HepG2 (cell line): ENCODE measurements around the gene TUBA4B. TPM values are rescaled to one million over a fixed set of nuclear protein-coding genes. Genes with fewer than 3 reads are reported as not detected.

Source experiments
- ATAC-seq: fragments of 200-7000 bp; cut with Tn5 transposase; 3 replicates; pipeline ENCODE4 v1.9.1; 2020; ENCODE audit warnings: mild to moderate bottlenecking, moderate library complexity
- BruUV-seq: library from RNA; stranded (reverse); fragments of 400-500 nt; replicated peaks from 2 replicates; lab custom pipeline; 2021; lab: Mats Ljungman, UMichigan
- CTCF ChIA-PET: fragments of 300-600 bp; formaldehyde crosslinking; extraction: SDS; loops from one replicate; lab custom pipeline; 2021; ENCODE audit warnings: low total read pairs, inconsistent platforms, low intra/inter-chr PET ratio; lab: Yijun Ruan, JAX
- POLR2A ChIA-PET: fragments of 350-600 bp; sonication (Branson Sonifier 250); formaldehyde crosslinking; loops from one replicate; lab custom pipeline; 2020; ENCODE audit warnings: antibody characterized with exemption, inconsistent platforms; lab: Yijun Ruan, JAX
- DNase-seq: peaks from one replicate; pipeline ENCODE4 v3.0.0-alpha.2; 2015; ENCODE audit warnings: low spot score
- FAIRE-seq: peaks from 3 replicates; lab custom pipeline; 2011; peaks lifted over from hg19 to GRCh38; lab: Jason Lieb, UNC
- H2AFZ ChIP-seq: one replicate; pipeline ENCODE4 v1.6.1; 2011; ENCODE audit warnings: low read length, inconsistent platforms
- H3K27ac ChIP-seq: fragments of 300-600 bp; 3 replicates; pipeline ENCODE4 v1.8.0; 2011; ENCODE audit warnings: mixed run types, mild to moderate bottlenecking, mixed read lengths, low read length, inconsistent platforms; ENCODE audit not compliant: insufficient read depth; ENCODE audit errors: extremely low read length
- H3K27me3 ChIP-seq, 2 experiments: fragments of 200-600 bp in 1 of 2; 2 replicates in 1 of 2; 3 replicates in 1 of 2; pipeline versions ENCODE4 v1.6.0 to v1.8.0; 2011; ENCODE audit warnings: low read length in 2 of 2, mild to moderate bottlenecking in 2 of 2, moderate library complexity in 2 of 2, inconsistent platforms in 1 of 2; ENCODE audit not compliant: insufficient read depth in 2 of 2, control insufficient read depth in 1 of 2
- H3K36me3 ChIP-seq, 2 experiments: fragments of 200-600 bp in 1 of 2; replicated peaks in 1 of 2; 2 replicates in 1 of 2; 3 replicates in 1 of 2; pipeline versions ENCODE4 v1.5.1 to v1.8.0; 2011; ENCODE audit warnings: low read length in 2 of 2, inconsistent platforms in 1 of 2; ENCODE audit not compliant: insufficient read depth in 2 of 2, control insufficient read depth in 1 of 2
- H3K4me1 ChIP-seq: 2 replicates; pipeline ENCODE4 v1.5.1; 2012; ENCODE audit warnings: low read length, inconsistent platforms; ENCODE audit not compliant: insufficient read depth
- H3K4me2 ChIP-seq: 2 replicates; pipeline ENCODE4 v1.6.0; 2011; ENCODE audit warnings: low read depth, low read length, inconsistent platforms
- H3K4me3 ChIP-seq, 3 experiments: fragments of 200-600 bp in 1 of 3; sonication (generic), shearing (Covaris generic) in 1 of 3; replicated peaks in 1 of 3; 2 replicates each; pipeline ENCODE4 v1.5.1; 2011 to 2016; ENCODE audit warnings: low read length in 3 of 3, inconsistent platforms in 2 of 3, low read depth in 2 of 3, mild to moderate bottlenecking in 2 of 3, control low read depth in 1 of 3, mixed read lengths in 1 of 3; ENCODE audit not compliant: insufficient read depth in 1 of 3
- H3K79me2 ChIP-seq: one replicate; pipeline ENCODE4 v1.6.1; 2011; ENCODE audit warnings: low read length, inconsistent platforms; ENCODE audit not compliant: insufficient read depth
- H3K9ac ChIP-seq: 2 replicates; pipeline ENCODE4 v1.6.0; 2011; ENCODE audit warnings: mild to moderate bottlenecking, low read depth, low read length, inconsistent platforms; ENCODE audit not compliant: insufficient read depth
- H3K9me3 ChIP-seq: 2 replicates; pipeline ENCODE4 v1.5.1; 2012; ENCODE audit warnings: mild to moderate bottlenecking, low read length
- H4K20me1 ChIP-seq: 2 replicates; pipeline ENCODE4 v1.6.0; 2011; ENCODE audit warnings: inconsistent platforms, mild to moderate bottlenecking, low read length, moderate library complexity; ENCODE audit not compliant: insufficient read depth
- DNMT1 ChIP-seq: sonication (generic); formaldehyde crosslinking; IDR thresholded peaks from 2 replicates; pipeline ENCODE4 v1.5.1; 2020; ENCODE audit warnings: mild to moderate bottlenecking, missing genetic modification reagents
- HNF4G ChIP-seq, 2 experiments: sonication (generic) in 1 of 2; formaldehyde crosslinking in 1 of 2; IDR thresholded peaks; 2 replicates each; pipeline versions ENCODE4 v1.4.0 to v1.6.1; 2011 to 2020; ENCODE audit warnings: borderline replicate concordance in 2 of 2, low read depth in 2 of 2, mild to moderate bottlenecking in 2 of 2, low read length in 1 of 2, missing genetic modification reagents in 1 of 2, moderate library complexity in 1 of 2
- JUND ChIP-seq: sonication (generic); formaldehyde crosslinking; IDR thresholded peaks from 2 replicates; pipeline ENCODE4 v1.8.0; 2022; ENCODE audit warnings: mild to moderate bottlenecking, missing genetic modification reagents
- MATR3 ChIP-seq: sonication (generic); formaldehyde crosslinking; IDR thresholded peaks from 2 replicates; pipeline ENCODE4 v1.4.0; 2020; ENCODE audit warnings: missing genetic modification reagents
- MBD4 ChIP-seq: IDR thresholded peaks from 2 replicates; pipeline ENCODE4 v1.6.1; 2012; ENCODE audit warnings: low read length, inconsistent platforms, borderline replicate concordance
- MYC ChIP-seq: sonication (generic); formaldehyde crosslinking; IDR thresholded peaks from 2 replicates; pipeline ENCODE4 v1.9.0; 2021; ENCODE audit warnings: missing genetic modification reagents, borderline replicate concordance
- NCOA5 ChIP-seq: sonication (generic); formaldehyde crosslinking; IDR thresholded peaks from 2 replicates; pipeline ENCODE4 v1.4.0; 2020; ENCODE audit warnings: missing genetic modification reagents
- SAP130 ChIP-seq: IDR thresholded peaks from 2 replicates; pipeline ENCODE4 v1.6.1; 2016; ENCODE audit warnings: low read depth
- SCMH1 ChIP-seq: sonication (generic); formaldehyde crosslinking; IDR thresholded peaks from 2 replicates; pipeline ENCODE4 v1.9.0; 2021; ENCODE audit warnings: missing genetic modification reagents, mild to moderate bottlenecking, borderline replicate concordance
- SIN3B ChIP-seq: fragments of 150-350 bp; IDR thresholded peaks from 2 replicates; pipeline ENCODE4 v1.6.1; 2014; ENCODE audit warnings: low read length
- SRF ChIP-seq: IDR thresholded peaks from 2 replicates; pipeline ENCODE4 v1.6.1; 2011; ENCODE audit warnings: mild to moderate bottlenecking, low read depth, low read length, moderate library complexity
- ZBTB4 ChIP-seq: sonication (generic); formaldehyde crosslinking; IDR thresholded peaks from 2 replicates; pipeline ENCODE4 v1.4.0; 2020; ENCODE audit warnings: missing genetic modification reagents, mild to moderate bottlenecking, borderline replicate concordance
- ZBTB42 ChIP-seq: sonication (generic); formaldehyde crosslinking; IDR thresholded peaks from 2 replicates; pipeline ENCODE4 v1.5.0; 2020; ENCODE audit warnings: mild to moderate bottlenecking, missing genetic modification reagents
- ZBTB7B ChIP-seq: sonication (generic); formaldehyde crosslinking; IDR thresholded peaks from 2 replicates; pipeline ENCODE4 v1.4.0; 2020; ENCODE audit warnings: missing genetic modification reagents
- ZNF335 ChIP-seq: sonication (generic); formaldehyde crosslinking; IDR thresholded peaks from 2 replicates; pipeline ENCODE4 v1.4.0; 2020; ENCODE audit warnings: missing genetic modification reagents
- ZNF468 ChIP-seq: sonication (generic); formaldehyde crosslinking; IDR thresholded peaks from 2 replicates; pipeline ENCODE4 v1.8.0; 2022; ENCODE audit warnings: mild to moderate bottlenecking, moderate library complexity, missing genetic modification reagents
- ZNF572 ChIP-seq: sonication (generic); formaldehyde crosslinking; IDR thresholded peaks from 2 replicates; pipeline ENCODE4 v1.5.1; 2020; ENCODE audit warnings: mild to moderate bottlenecking, missing genetic modification reagents
- ZNF780A ChIP-seq: sonication (generic); formaldehyde crosslinking; IDR thresholded peaks from 2 replicates; pipeline ENCODE4 v1.8.0; 2022; ENCODE audit warnings: mild to moderate bottlenecking, missing genetic modification reagents, moderate library complexity
- ZNF878 ChIP-seq: sonication (generic); formaldehyde crosslinking; IDR thresholded peaks from 2 replicates; pipeline ENCODE4 v1.8.1; 2023; ENCODE audit warnings: mild to moderate bottlenecking, missing genetic modification reagents, moderate library complexity
- ZNF891 ChIP-seq: sonication (generic); formaldehyde crosslinking; IDR thresholded peaks from 2 replicates; pipeline ENCODE4 v1.5.0; 2020; ENCODE audit warnings: mild to moderate bottlenecking, missing genetic modification reagents
- ZSCAN21 ChIP-seq: sonication (generic); formaldehyde crosslinking; IDR thresholded peaks from 2 replicates; pipeline ENCODE4 v1.8.0; 2022; ENCODE audit warnings: mild to moderate bottlenecking, missing genetic modification reagents, moderate library complexity, borderline replicate concordance
- ZZZ3 ChIP-seq: sonication (generic); formaldehyde crosslinking; IDR thresholded peaks from 2 replicates; pipeline ENCODE4 v1.4.0; 2020; ENCODE audit warnings: missing genetic modification reagents, mild to moderate bottlenecking, borderline replicate concordance
- WGBS: methylation state at CpG from one replicate; pipeline ENCODE4 v1.1.6; 2017; ENCODE audit warnings: low lambda C conversion rate; 5-methylcytosine and 5-hydroxymethylcytosine counted together
- in situ Hi-C: cut with HindIII; loops from 2 replicates; pipeline ENCODE4 v1.10.0; 2017; ENCODE audit warnings: low pct_unique_long_range_greater_than_20kb; ENCODE audit not compliant: extremely low pct_ligation_motif_present
- intact Hi-C: fragments of 100-400 bp; cut with micrococcal nuclease; formaldehyde crosslinking; loops from one replicate; pipeline ENCODE4 v1.10.0; 2022; ENCODE audit not compliant: unreplicated experiment
- polyA plus RNA-seq, 8 experiments: library from polyadenylated mRNA; depleted of rRNA in 3 of 8; stranded (reverse) in 7 of 8; unstranded in 1 of 8; fragments of >200 nt; fragmentation: Illumina TruSeq in 4 of 8; extraction: Trizol in 4 of 8; gene quantifications; 2 replicates each; pipeline versions ENCODE4 v1.2.1 to v1.2.3, GENCODE V29; 2011 to 2016; ENCODE audit warnings: low read depth in 4 of 8, missing spikeins in 1 of 8, mixed read lengths in 1 of 8; ENCODE audit not compliant: insufficient read depth in 1 of 8
- total RNA-seq, 5 experiments: library from RNA; depleted of rRNA; stranded (reverse); fragments of >200 nt; fragmentation: Illumina TruSeq; extraction: Trizol; gene quantifications; 2 replicates each; pipeline ENCODE4 v1.2.3, GENCODE V29; 2016; ENCODE audit warnings: low read depth in 1 of 5

Gene TUBA4B
- total and polyA plus RNA-seq, 2 of the 13 experiments (the other 11 are each of a cell fraction or from before 2014, with no cell fraction given): 0.18 to 0.22 TPM

GRCh38 chr2:219279151-219279915 lies 26.3 kb downstream of the TUBA4B start, which contains the start of gene DNAJB2:
Gene DNAJB2, plus strand, starts transcription at chr2:219279366. Its CDS starts 468 bp downstream, at chr2:219279834.
- in situ Hi-C loops: no loop called here
- CTCF ChIA-PET: interaction anchor here (1.6 to 5.4 kb wide), 3 partner anchors 15 to 120 kb away, joined by 4 to 88 read pairs (median 28); no protein-coding TSS in a partner anchor
- TF ChIP-seq HNF4G (IDR thresholded peaks at IDR 0.05; ENCODE audit: borderline replicate concordance, low read depth, low read length) (no peak), HNF4G (CRISPR knock-in tag; IDR thresholded peaks at IDR 0.05; ENCODE audit: borderline replicate concordance, low read depth) (no peak), ZNF468 (CRISPR knock-in tag) (no peak), ZBTB7B (CRISPR knock-in tag) (peak; percentile 59; the same call in 1 of the 2 replicates), ZNF878 (0 out of 2 replicates have a peak, but pooled peaks have one; percentile 77), ZSCAN21 (CRISPR knock-in tag) (peak; percentile 78; the same call in 1 of the 2 replicates), SCMH1 (CRISPR knock-in tag) (no peak), SAP130 (CRISPR knock-in tag) (peak; percentile 98), MATR3 (CRISPR knock-in tag) (no peak), ZNF335 (CRISPR knock-in tag) (peak; percentile 79), ZBTB42 (CRISPR knock-in tag) (0 out of 2 replicates have a peak, but pooled peaks have one; percentile 62), SRF (no peak; the same call in 1 of the 2 replicates), ZNF780A (no peak), SIN3B (no peak), MBD4 (no peak), NCOA5 (CRISPR knock-in tag) (no peak), DNMT1 (peak; percentile 12; the same call in 1 of the 2 replicates), ZNF572 (CRISPR knock-in tag) (no peak), MYC (CRISPR knock-in tag) (peak; percentile 87), JUND (CRISPR knock-in tag) (0 out of 2 replicates have a peak, but pooled peaks have one; percentile 35), ZNF891 (peak; percentile 92), ZZZ3 (CRISPR knock-in tag) (peak; percentile 69; the same call in 1 of the 2 replicates), ZBTB4 (CRISPR knock-in tag) (no peak)

More at GRCh38 chr2:219279151-219279915, 26.3 kb downstream of the TUBA4B start, which contains the start of gene DNAJB2:
- ATAC-seq (peak; percentile 92), DNase-seq (peak; percentile 93), FAIRE-seq (peak; percentile 74)
- POLR2A ChIA-PET: interaction anchor here (0.7 to 3.3 kb wide), 22 partner anchors 8 to 277 kb away, joined by 3 to 70 read pairs (median 10); partner anchors contain the start of genes ABCB6, ANKZF1, ATG9A and CNPPD1
- BruUV-seq: no TSS peak
- Histone ChIP-seq H3K9ac (peak within 1 kb of the TSS; percentile 80), H3K36me3 (peaks cover 2 to 10% of the 10 kb centered on the region in 2 experiments; a peak in 4 of 5 replicates), H3K4me2 (peak within 1 kb of the TSS; percentile 96), H3K4me3 (peak within 1 kb of the TSS; percentile 59 to 77 (median 73)), H3K79me2 (no peaks in the 10 kb centered on the region), H4K20me1 (no peaks in the 10 kb centered on the region), H3K27ac (peak within 1 kb of the TSS; percentile 62), H2AFZ (peak within 1 kb of the TSS; percentile 66), H3K9me3 (no peaks in the 10 kb centered on the region), H3K4me1 (peaks cover 33% of the 10 kb centered on the region), H3K27me3 (0 out of 5 replicates have a peak, but pooled peaks cover 0 to under 1% of the 10 kb centered on the region in 2 experiments)
- intact Hi-C loops: loop anchor here (1.0 kb wide), 2 partner anchors 15 to 30 kb away; no protein-coding TSS in a partner anchor
- 46% methylated on average over 20 of the region's 65 CpGs for WGBS
